Endothelial cell of umbilical vein (primary cell): ENCODE data around the gene DNAJB1. TPM values are rescaled to one million over a fixed set of nuclear protein-coding genes. Genes with fewer than 3 reads are reported as not detected.

ENCODE experiments used
- BruUV-seq: library from RNA; stranded (reverse); fragments of 400-500 nt; replicated peaks from 2 replicates; lab custom pipeline; 2021; lab: Mats Ljungman, UMichigan
- CTCF ChIA-PET: fragments of 300-600, 350-600 bp; sonication (Branson Sonifier 250); formaldehyde crosslinking; loops from one replicate; lab custom pipeline; 2021; ENCODE audit warnings: antibody characterized with exemption, inconsistent platforms; lab: Charles Lee
- POLR2A ChIA-PET: fragments of 300-600, 350-600 bp; sonication (Branson Sonifier 250); formaldehyde crosslinking; loops from one replicate; lab custom pipeline; 2021; ENCODE audit warnings: antibody characterized with exemption, inconsistent platforms; lab: Charles Lee
- DNase-seq: peaks from one replicate; pipeline ENCODE4 v3.0.0-alpha.2; 2011; ENCODE audit warnings: low read depth, low spot score
- FAIRE-seq: peaks from 2 replicates; lab custom pipeline; 2011; peaks lifted over from hg19 to GRCh38; lab: Jason Lieb, UNC
- H2AFZ ChIP-seq: 2 replicates; pipeline ENCODE4 v1.6.0; 2012; ENCODE audit warnings: low read depth, low read length, control low read depth, inconsistent platforms
- H3K27ac ChIP-seq: 2 replicates; pipeline ENCODE4 v1.5.1; 2011; ENCODE audit warnings: low read depth, mild to moderate bottlenecking, control low read depth, low read length, moderate library complexity; ENCODE audit not compliant: insufficient read depth
- H3K27me3 ChIP-seq, 2 experiments: 2 replicates each; pipeline versions ENCODE4 v1.6.0 to v1.6.1; 2011; ENCODE audit warnings: low read length in 2 of 2, mixed read lengths in 1 of 2; ENCODE audit not compliant: control insufficient read depth in 2 of 2, insufficient read depth in 2 of 2
- H3K36me3 ChIP-seq, 2 experiments: 2 replicates in 1 of 2; 3 replicates in 1 of 2; pipeline ENCODE4 v1.5.1; 2011; ENCODE audit warnings: low read length in 2 of 2, mild to moderate bottlenecking in 1 of 2, moderate library complexity in 1 of 2; ENCODE audit not compliant: control insufficient read depth in 2 of 2, insufficient read depth in 2 of 2; ENCODE audit errors: extremely low read depth in 1 of 2
- H3K4me1 ChIP-seq: 3 replicates; pipeline ENCODE4 v1.5.1; 2011; ENCODE audit warnings: mild to moderate bottlenecking, low read length; ENCODE audit not compliant: control insufficient read depth, insufficient read depth; ENCODE audit errors: extremely low read depth
- H3K4me2 ChIP-seq: 2 replicates; pipeline ENCODE4 v1.6.1; 2011; ENCODE audit warnings: low read length, control low read depth, mixed read lengths; ENCODE audit not compliant: insufficient read depth
- H3K4me3 ChIP-seq, 3 experiments: fragments of 200-600 bp in 1 of 3; sonication (generic), shearing (Covaris generic) in 1 of 3; replicated peaks in 1 of 3; 2 replicates each; pipeline ENCODE4 v1.5.1; 2011 to 2016; ENCODE audit warnings: control low read depth in 3 of 3, low read length in 3 of 3, mild to moderate bottlenecking in 2 of 3, inconsistent platforms in 1 of 3, low read depth in 1 of 3, moderate library complexity in 1 of 3; ENCODE audit not compliant: insufficient read depth in 1 of 3
- H3K79me2 ChIP-seq: 2 replicates; pipeline ENCODE4 v1.6.0; 2012; ENCODE audit warnings: low read length, inconsistent platforms; ENCODE audit not compliant: control insufficient read depth, insufficient read depth
- H3K9ac ChIP-seq: replicated peaks from 2 replicates; pipeline ENCODE3; 2011; ENCODE audit warnings: low read length, control low read depth; ENCODE audit not compliant: insufficient read depth; ENCODE audit errors: extremely low read depth
- H3K9me1 ChIP-seq: replicated peaks from 3 replicates; pipeline ENCODE4 v1.6.0; 2011; ENCODE audit warnings: mild to moderate bottlenecking, low read length; ENCODE audit not compliant: control insufficient read depth, insufficient read depth; ENCODE audit errors: extremely low read depth
- H3K9me3 ChIP-seq: replicated peaks from 2 replicates; pipeline ENCODE4 v1.5.1; 2012; ENCODE audit warnings: low read length, inconsistent platforms; ENCODE audit not compliant: control insufficient read depth, insufficient read depth
- H4K20me1 ChIP-seq: replicated peaks from 2 replicates; pipeline ENCODE3; 2011; ENCODE audit warnings: mild to moderate bottlenecking, low read length; ENCODE audit not compliant: control insufficient read depth, insufficient read depth; ENCODE audit errors: extremely low read depth
- EZH2 ChIP-seq: IDR thresholded peaks from 2 replicates; pipeline ENCODE4 v1.6.1; 2012; ENCODE audit warnings: borderline replicate concordance, low read depth, mild to moderate bottlenecking, moderate library complexity, low read length, inconsistent platforms; ENCODE audit not compliant: severe bottlenecking
- FOS ChIP-seq: IDR thresholded peaks from 2 replicates; pipeline ENCODE4 v1.6.1; 2011; ENCODE audit warnings: mild to moderate bottlenecking, low read length, moderate library complexity, borderline replicate concordance; ENCODE audit not compliant: insufficient read depth
- GATA2 ChIP-seq: IDR thresholded peaks from 2 replicates; pipeline ENCODE4 v1.7.0; 2011; ENCODE audit warnings: low read depth, mild to moderate bottlenecking, moderate library complexity, mixed read lengths, low read length; ENCODE audit not compliant: insufficient read length, insufficient read depth
- JUN ChIP-seq: IDR thresholded peaks from 2 replicates; pipeline ENCODE4 v1.6.1; 2011; ENCODE audit warnings: borderline replicate concordance, low read depth; ENCODE audit not compliant: insufficient read length, insufficient read depth
- MYC ChIP-seq: IDR thresholded peaks from one replicate; pipeline ENCODE4 v1.6.1; 2011; ENCODE audit warnings: mild to moderate bottlenecking, low read depth, low read length
- POLR2A ChIP-seq: IDR thresholded peaks from 2 replicates; pipeline ENCODE4 v1.6.1; 2012; ENCODE audit warnings: low read depth, mild to moderate bottlenecking, control low read depth, low read length
- POLR2AphosphoS5 ChIP-seq: IDR thresholded peaks from 2 replicates; pipeline ENCODE4 v1.6.1; 2012; ENCODE audit warnings: low read depth, mild to moderate bottlenecking, control low read depth, low read length, moderate library complexity; ENCODE audit not compliant: insufficient read depth
- dilution Hi-C: fragments of 300-500 bp; cut with MboI; formaldehyde crosslinking; loops from one replicate; pipeline ENCODE4 v1.15.0; 2019; ENCODE audit warnings: low sequenced_read_pairs; ENCODE audit not compliant: extremely low pct_ligation_motif_present
- intact Hi-C: fragments of 100-400 bp; cut with micrococcal nuclease; formaldehyde crosslinking; loops from one replicate; pipeline ENCODE4 v1.10.0; 2022
- polyA plus RNA-seq, 4 experiments: library from polyadenylated mRNA; depleted of rRNA in 3 of 4; stranded (reverse) in 3 of 4; unstranded in 1 of 4; fragments of >200 nt; gene quantifications; 2 replicates each; pipeline versions ENCODE4 v1.2.1 to v1.2.3, GENCODE V29; 2011 to 2012; ENCODE audit warnings: missing spikeins in 1 of 4
- total RNA-seq: library from RNA; stranded (reverse); gene quantifications from 2 replicates; pipeline ENCODE4 v1.2.3, GENCODE V29; 2021
- TF ChIP-seq, protein P1 (sequence below): IDR thresholded peaks from 2 replicates; pipeline ENCODE4 v1.6.1; 2011; ENCODE audit not compliant: insufficient read depth, insufficient read length
- TF ChIP-seq, protein P2 (sequence below), 2 donors: IDR thresholded peaks; 1 replicate in 1 of 2; 2 replicates in 1 of 2; pipeline ENCODE4 v1.5.1; 2011; ENCODE audit warnings: low read length in 2 of 2, mild to moderate bottlenecking in 2 of 2, moderate library complexity in 2 of 2, control low read depth in 1 of 2, inconsistent platforms in 1 of 2, low read depth in 1 of 2; ENCODE audit not compliant: insufficient read depth in 1 of 2; ENCODE audit errors: extremely low read depth in 1 of 2

DNAJB1 gene
- total and polyA plus RNA-seq, 2 donors (not counting 3 experiments of a cell fraction or from before 2014, with no cell fraction given): 58.6 to 59.8 TPM

DNA sequence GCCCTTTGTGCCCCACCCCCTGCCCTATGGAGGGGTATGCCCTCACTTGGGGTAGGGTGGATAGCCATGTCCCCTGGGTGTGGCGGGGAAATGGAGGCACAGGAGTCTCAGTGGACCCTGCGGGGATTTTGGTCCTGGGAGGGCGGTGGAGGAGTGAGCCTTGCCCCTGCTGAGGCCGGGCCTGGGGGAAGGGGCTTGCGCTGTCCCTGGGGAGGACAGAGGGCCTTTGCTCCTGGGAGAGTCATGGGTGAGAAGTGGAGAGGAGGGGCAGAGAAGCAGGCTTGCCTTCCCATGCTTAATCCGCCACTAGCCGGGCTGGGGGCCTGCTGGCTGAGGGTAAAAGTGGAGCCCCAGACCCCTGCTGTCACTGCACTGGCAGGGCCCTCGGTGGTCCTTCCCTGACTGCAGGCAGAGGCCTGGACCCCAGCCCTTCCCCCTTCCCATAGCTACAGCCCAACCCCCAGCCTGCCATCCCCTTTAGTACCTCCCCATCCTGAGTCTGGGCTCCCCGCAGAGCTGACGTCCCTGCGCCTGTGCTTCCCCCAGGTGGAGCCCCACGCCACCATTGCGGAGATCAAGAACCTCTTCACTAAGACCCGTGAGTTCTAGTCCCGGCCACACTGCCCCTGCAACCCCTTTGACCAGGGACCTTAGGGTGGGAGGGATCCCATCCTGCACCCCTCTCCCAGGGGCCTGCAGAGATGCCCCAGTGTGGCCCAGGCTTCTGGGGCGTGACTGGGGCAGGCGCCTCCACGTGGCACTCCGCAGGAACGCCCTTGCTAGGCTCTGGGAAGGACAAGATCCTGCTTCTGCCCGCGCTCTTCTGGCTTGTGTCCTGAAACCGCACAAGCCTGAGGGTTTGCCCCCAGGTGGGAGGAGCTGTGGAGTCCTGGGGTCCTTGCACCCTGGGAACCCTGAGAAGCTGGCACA lies 44.7 kb upstream of the DNAJB1 start:
- no peak overlapping the region for H3K4me3 ChIP-seq
- no peak overlapping the region for H2AFZ ChIP-seq
- POLR2A ChIA-PET: no interaction called here
- no peak overlapping the region for H3K9ac ChIP-seq
- no peak for FAIRE-seq
- H3K27ac ChIP-seq: no peak overlapping the region
- DNase-seq: no peak
- no peaks in the 10 kb centered on the region for H3K9me1 ChIP-seq
- dilution Hi-C loops (no loop called here), intact Hi-C loops (no loop called here)
- H3K36me3 ChIP-seq: peaks cover 0 to 11% of the 10 kb centered on the region in 2 experiments
- no peaks in the 10 kb centered on the region for H3K27me3 ChIP-seq
- CTCF ChIA-PET: interaction anchor here (1.6 kb wide), 1 partner anchor 124 kb away, joined by 4 read pairs; no protein-coding TSS in a partner anchor
- H3K4me2 ChIP-seq: no peak overlapping the region
- no peaks in the 10 kb centered on the region for H3K9me3 ChIP-seq
- H4K20me1 ChIP-seq: no peaks in the 10 kb centered on the region
- peaks cover 6% of the 10 kb centered on the region for H3K4me1 ChIP-seq
- H3K79me2 ChIP-seq: peaks cover 2% of the 10 kb centered on the region
- TF ChIP-seq, protein P1, sequence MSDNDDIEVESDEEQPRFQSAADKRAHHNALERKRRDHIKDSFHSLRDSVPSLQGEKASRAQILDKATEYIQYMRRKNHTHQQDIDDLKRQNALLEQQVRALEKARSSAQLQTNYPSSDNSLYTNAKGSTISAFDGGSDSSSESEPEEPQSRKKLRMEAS: no peak
- no peak for TF ChIP-seq JUN
- no peak for TF ChIP-seq POLR2A
- no peak for TF ChIP-seq FOS
- TF ChIP-seq, protein P2, sequence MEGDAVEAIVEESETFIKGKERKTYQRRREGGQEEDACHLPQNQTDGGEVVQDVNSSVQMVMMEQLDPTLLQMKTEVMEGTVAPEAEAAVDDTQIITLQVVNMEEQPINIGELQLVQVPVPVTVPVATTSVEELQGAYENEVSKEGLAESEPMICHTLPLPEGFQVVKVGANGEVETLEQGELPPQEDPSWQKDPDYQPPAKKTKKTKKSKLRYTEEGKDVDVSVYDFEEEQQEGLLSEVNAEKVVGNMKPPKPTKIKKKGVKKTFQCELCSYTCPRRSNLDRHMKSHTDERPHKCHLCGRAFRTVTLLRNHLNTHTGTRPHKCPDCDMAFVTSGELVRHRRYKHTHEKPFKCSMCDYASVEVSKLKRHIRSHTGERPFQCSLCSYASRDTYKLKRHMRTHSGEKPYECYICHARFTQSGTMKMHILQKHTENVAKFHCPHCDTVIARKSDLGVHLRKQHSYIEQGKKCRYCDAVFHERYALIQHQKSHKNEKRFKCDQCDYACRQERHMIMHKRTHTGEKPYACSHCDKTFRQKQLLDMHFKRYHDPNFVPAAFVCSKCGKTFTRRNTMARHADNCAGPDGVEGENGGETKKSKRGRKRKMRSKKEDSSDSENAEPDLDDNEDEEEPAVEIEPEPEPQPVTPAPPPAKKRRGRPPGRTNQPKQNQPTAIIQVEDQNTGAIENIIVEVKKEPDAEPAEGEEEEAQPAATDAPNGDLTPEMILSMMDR (IDR thresholded peaks at IDR 0.05; ENCODE audit: extremely low read depth in 1 of 2, insufficient read depth in 1 of 2, low read depth in 1 of 2, low read length in 2 of 2): no peak
- no peak for TF ChIP-seq MYC
- TF ChIP-seq GATA2: no peak
- TF ChIP-seq POLR2AphosphoS5: no peak
- no peak for TF ChIP-seq EZH2
- no TSS peak for BruUV-seq
